Activated CD4-positive, alpha-beta T cell treated with anti-CD3 and anti-CD28 coated beads, Interleukin-2, amount 10 ng/mL, durations not matched to agents 7 days and 5 days (primary cell): ENCODE data around the gene CFAP157. TPM values are rescaled to one million over a fixed set of nuclear protein-coding genes. Genes with fewer than 3 reads are reported as not detected.

Experiments
- CTCF ChIA-PET: fragments of 350-600 bp; sonication (Branson Sonifier 250); formaldehyde crosslinking; loops from one replicate; lab custom pipeline; 2021; ENCODE audit warnings: antibody characterized with exemption; lab: Charles Lee
- POLR2A ChIA-PET: fragments of 350-600 bp; sonication (Branson Sonifier 250); formaldehyde crosslinking; loops from one replicate; lab custom pipeline; 2021; ENCODE audit warnings: antibody characterized with exemption; lab: Charles Lee
- DNase-seq: peaks from one replicate; pipeline ENCODE4 v3.0.0-alpha.2; 2020
- H3K27ac Mint-ChIP-seq: one replicate; pipeline ENCODE4 v1.8.0; 2021; ENCODE audit warnings: mild to moderate bottlenecking, moderate library complexity, mixed read lengths
- H3K27me3 Mint-ChIP-seq: one replicate; pipeline ENCODE4 v1.8.0; 2021; ENCODE audit warnings: mixed read lengths
- H3K36me3 Mint-ChIP-seq: one replicate; pipeline ENCODE4 v1.8.0; 2021; ENCODE audit warnings: low read depth, mixed read lengths
- H3K4me1 Mint-ChIP-seq: one replicate; pipeline ENCODE4 v1.8.0; 2021; ENCODE audit warnings: mixed read lengths
- H3K4me3 Mint-ChIP-seq: one replicate; pipeline ENCODE4 v1.8.0; 2021; ENCODE audit warnings: mild to moderate bottlenecking, moderate library complexity, mixed read lengths
- H3K9me3 Mint-ChIP-seq: one replicate; pipeline ENCODE4 v1.8.0; 2021; ENCODE audit warnings: mixed read lengths
- total RNA-seq, 2 experiments: library from RNA; stranded (reverse); gene quantifications; one replicate each; pipeline ENCODE4 v1.2.3, GENCODE V29; 2021

CFAP157 gene
- total RNA-seq, 2 experiments from 2014 or later: not detected

DNA sequence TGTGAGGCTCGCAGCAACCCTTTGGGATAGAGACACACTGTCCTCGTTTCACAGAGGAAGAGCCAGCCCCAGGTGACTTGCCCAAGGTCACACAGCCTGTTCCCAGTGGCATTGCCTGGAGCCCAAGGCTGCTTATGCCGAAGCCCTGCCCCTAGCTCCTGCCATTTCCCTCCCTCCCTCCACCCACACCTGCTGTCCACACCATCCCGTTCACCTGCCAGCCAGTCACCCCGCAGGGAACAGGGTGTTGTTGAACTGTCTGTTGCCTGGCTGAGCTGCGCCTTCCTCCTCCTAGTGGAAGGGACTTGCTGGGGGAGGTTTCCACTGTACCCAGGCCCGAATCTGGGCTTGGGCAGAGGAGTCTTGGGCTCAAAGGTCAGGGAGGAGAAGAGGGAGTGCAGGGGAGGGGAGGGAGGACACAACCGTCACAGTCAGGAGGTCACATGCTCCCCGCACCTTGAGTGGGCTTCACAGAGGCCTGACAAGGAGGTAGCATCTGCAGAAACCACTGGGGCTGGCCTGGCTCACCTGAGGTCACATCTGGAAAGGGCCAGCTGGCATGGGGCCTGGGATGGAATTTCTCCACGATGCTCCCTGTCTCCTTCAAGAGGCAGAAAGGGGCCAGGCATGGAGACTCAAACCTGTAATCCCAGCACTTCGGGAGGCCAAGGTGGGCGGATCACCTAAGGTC is 15.4 kb downstream of the CFAP157 start:
- no peaks in the 10 kb centered on the region for H3K9me3 Mint-ChIP-seq
- no peak overlapping the region for H3K4me3 Mint-ChIP-seq
- H3K36me3 Mint-ChIP-seq: no peaks in the 10 kb centered on the region
- ChIA-PET CTCF (interaction anchor here (1.3 to 1.5 kb wide), 2 partner anchors 12 to 148 kb away, joined by 3 to 5 read pairs; partner anchors contain the start of gene TOR2A), POLR2A (interaction anchor here (0.7 kb wide), 1 partner anchor 161 kb away, joined by 3 read pairs; no protein-coding TSS in a partner anchor)
- peaks cover 21% of the 10 kb centered on the region for H3K4me1 Mint-ChIP-seq
- H3K27me3 Mint-ChIP-seq: no peaks in the 10 kb centered on the region
- no peak for DNase-seq
- no peak overlapping the region for H3K27ac Mint-ChIP-seq

DNA sequence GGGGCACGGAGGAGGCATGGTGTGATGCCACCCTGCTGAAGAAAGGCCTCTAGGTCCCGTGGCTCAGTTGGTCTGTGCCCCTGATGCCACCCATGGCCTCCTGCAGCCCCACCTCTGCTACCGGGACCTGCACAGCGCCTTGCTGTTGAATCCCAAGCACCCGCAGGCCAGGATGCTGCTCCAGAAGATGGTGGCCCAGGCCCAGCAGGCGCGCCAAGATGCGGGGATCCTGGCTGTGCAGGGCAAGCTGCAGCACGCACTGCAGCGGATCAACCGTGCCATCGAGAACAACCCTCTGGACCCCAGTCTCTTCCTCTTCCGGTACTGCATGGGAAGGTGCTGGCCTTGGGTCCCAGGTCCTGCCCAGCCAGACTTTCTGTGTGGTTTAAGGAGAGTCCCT is 16.2 kb downstream of the CFAP157 start:
- H3K27ac Mint-ChIP-seq: no peak overlapping the region
- no peak overlapping the region for H3K4me3 Mint-ChIP-seq
- no peaks in the 10 kb centered on the region for H3K36me3 Mint-ChIP-seq
- H3K27me3 Mint-ChIP-seq: no peaks in the 10 kb centered on the region
- DNase-seq: no peak
- peaks cover 21% of the 10 kb centered on the region for H3K4me1 Mint-ChIP-seq
- POLR2A ChIA-PET: no interaction called here
- no peaks in the 10 kb centered on the region for H3K9me3 Mint-ChIP-seq
- CTCF ChIA-PET: interaction anchor here (1.5 kb wide), 1 partner anchor 12 kb away, joined by 5 read pairs; the partner anchor contains the start of gene TOR2A

DNA sequence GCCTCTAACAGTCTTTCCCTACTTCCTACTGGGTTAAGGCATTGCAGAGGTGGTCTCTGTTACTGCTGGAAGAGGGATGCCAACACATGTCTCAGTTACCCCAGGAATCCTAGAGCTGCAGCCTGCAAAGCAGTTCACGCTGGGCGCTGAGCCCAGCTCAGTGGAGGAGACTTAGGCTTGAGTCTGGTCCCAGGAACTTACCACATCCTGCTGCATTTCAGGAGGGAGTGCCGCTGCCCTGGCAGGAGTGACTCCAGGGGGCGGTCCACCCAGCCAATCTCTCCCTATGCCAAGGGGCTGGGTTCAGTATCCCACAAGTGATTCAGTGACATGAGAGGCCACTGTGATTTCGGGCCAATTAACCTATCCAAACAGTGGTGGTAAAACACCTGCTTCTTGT is 16.7 kb downstream of the CFAP157 start:
- H3K27ac Mint-ChIP-seq: no peak overlapping the region
- POLR2A ChIA-PET: no interaction called here

DNA sequence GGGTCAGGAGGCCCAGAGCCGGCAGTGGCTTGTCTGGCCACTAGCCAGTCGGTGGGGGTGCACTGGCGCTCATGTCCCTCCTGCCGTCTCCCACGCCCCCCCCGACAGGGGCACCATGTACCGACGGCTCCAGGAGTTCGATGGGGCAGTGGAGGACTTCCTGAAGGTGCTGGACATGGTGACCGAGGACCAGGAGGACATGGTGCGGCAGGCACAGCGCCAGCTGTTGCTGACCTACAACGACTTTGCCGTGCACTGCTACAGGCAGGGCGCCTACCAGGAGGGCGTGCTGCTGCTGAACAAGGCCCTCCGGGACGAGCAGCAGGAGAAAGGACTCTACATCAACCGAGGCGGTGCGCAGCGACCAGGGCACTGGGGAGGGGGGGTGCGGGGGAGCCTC is 17.2 kb downstream of the CFAP157 start:
- Mint-ChIP-seq H3K4me1 (peaks cover 21% of the 10 kb centered on the region), H3K9me3 (no peaks in the 10 kb centered on the region), H3K27ac (no peak overlapping the region), H3K36me3 (no peaks in the 10 kb centered on the region), H3K4me3 (no peak overlapping the region), H3K27me3 (no peaks in the 10 kb centered on the region)
- POLR2A ChIA-PET: no interaction called here
- no peak for DNase-seq
- CTCF ChIA-PET: interaction anchor here (0.6 to 3.8 kb wide), 2 partner anchors 11 to 99 kb away, joined by 3 to 18 read pairs; partner anchors contain the start of gene TOR2A

More for the DNA sequence above, 16.7 kb downstream of the CFAP157 start:
- CTCF ChIA-PET: interaction anchor here (3.8 kb wide), 1 partner anchor 12 kb away, joined by 18 read pairs; the partner anchor contains the start of gene TOR2A
- Mint-ChIP-seq H3K4me1 (peaks cover 21% of the 10 kb centered on the region), H3K27me3 (no peaks in the 10 kb centered on the region), H3K36me3 (no peaks in the 10 kb centered on the region), H3K9me3 (no peaks in the 10 kb centered on the region), H3K4me3 (no peak overlapping the region)
- no peak for DNase-seq

- H3K36me3 Mint-ChIP-seq: no peaks in the 10 kb centered on the region
- CTCF ChIA-PET: interaction anchor here (0.6 to 3.8 kb wide), 4 partner anchors 8 to 42 kb away, joined by 3 to 18 read pairs (median 4); partner anchors contain the start of genes PTRH1, TOR2A and TTC16
- H3K27me3 Mint-ChIP-seq: no peaks in the 10 kb centered on the region
- no peaks in the 10 kb centered on the region for H3K9me3 Mint-ChIP-seq
- H3K27ac Mint-ChIP-seq: no peak overlapping the region
- POLR2A ChIA-PET: no interaction called here
- peaks cover 2% of the 10 kb centered on the region for H3K4me1 Mint-ChIP-seq
- no peak overlapping the region for H3K4me3 Mint-ChIP-seq
- DNase-seq: no peak
These were observed 20.1 kb downstream of the CFAP157 start for GRCh38 chr9:127726871-127727270.

DNA sequence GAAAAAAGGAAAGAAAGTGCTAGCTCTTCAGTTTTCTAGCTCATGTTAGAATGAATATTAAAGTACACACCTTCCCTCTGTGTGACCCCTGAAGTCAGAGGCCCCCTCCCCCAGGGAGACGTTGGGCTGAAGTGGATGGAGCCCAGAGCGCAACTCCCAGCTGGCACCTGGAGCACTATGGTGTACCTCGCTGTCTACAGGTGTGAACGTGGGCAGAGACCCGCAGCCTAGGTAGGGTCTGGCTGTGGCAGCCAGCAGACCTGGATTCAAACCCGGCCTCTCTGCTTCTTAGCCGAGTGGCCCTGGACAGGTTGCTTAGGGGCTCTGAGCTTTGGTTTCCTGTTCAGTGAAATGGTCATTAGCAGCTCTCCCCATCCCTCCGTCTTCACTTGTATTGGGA is 22.0 kb downstream of the CFAP157 start:
- CTCF ChIA-PET: interaction anchor here (1.0 to 1.3 kb wide), 5 partner anchors 35 to 192 kb away, joined by 3 to 5 read pairs (median 4); no protein-coding TSS in a partner anchor
- Mint-ChIP-seq H3K27me3 (no peaks in the 10 kb centered on the region), H3K4me1 (peaks cover 4% of the 10 kb centered on the region), H3K9me3 (no peaks in the 10 kb centered on the region), H3K27ac (no peak overlapping the region), H3K36me3 (no peaks in the 10 kb centered on the region), H3K4me3 (no peak overlapping the region)
- POLR2A ChIA-PET: no interaction called here
- DNase-seq: no peak

- no peak overlapping the region for H3K27ac Mint-ChIP-seq
- no peak overlapping the region for H3K4me3 Mint-ChIP-seq
- DNase-seq: no peak
- H3K4me1 Mint-ChIP-seq: peaks cover 12% of the 10 kb centered on the region
- H3K36me3 Mint-ChIP-seq: no peaks in the 10 kb centered on the region
- no peaks in the 10 kb centered on the region for H3K27me3 Mint-ChIP-seq
- CTCF ChIA-PET: interaction anchor here (0.6 to 1.4 kb wide), 7 partner anchors 15 to 191 kb away, joined by 3 to 5 read pairs (median 4); no protein-coding TSS in a partner anchor
- H3K9me3 Mint-ChIP-seq: no peaks in the 10 kb centered on the region
- POLR2A ChIA-PET: no interaction called here
These were observed 22.9 kb downstream of the CFAP157 start for GRCh38 chr9:127729522-127730256.

GRCh38 chr9:127730262-127730661 is 23.5 kb downstream of the CFAP157 start:
- Mint-ChIP-seq H3K36me3 (no peaks in the 10 kb centered on the region), H3K9me3 (no peaks in the 10 kb centered on the region), H3K4me3 (no peak overlapping the region), H3K27ac (no peak overlapping the region), H3K4me1 (peaks cover 13% of the 10 kb centered on the region), H3K27me3 (no peaks in the 10 kb centered on the region)
- no peak for DNase-seq
- CTCF ChIA-PET: interaction anchor here (0.6 to 1.4 kb wide), 3 partner anchors 16 to 55 kb away, joined by 3 to 5 read pairs (median 4); no protein-coding TSS in a partner anchor
- POLR2A ChIA-PET: no interaction called here

DNA sequence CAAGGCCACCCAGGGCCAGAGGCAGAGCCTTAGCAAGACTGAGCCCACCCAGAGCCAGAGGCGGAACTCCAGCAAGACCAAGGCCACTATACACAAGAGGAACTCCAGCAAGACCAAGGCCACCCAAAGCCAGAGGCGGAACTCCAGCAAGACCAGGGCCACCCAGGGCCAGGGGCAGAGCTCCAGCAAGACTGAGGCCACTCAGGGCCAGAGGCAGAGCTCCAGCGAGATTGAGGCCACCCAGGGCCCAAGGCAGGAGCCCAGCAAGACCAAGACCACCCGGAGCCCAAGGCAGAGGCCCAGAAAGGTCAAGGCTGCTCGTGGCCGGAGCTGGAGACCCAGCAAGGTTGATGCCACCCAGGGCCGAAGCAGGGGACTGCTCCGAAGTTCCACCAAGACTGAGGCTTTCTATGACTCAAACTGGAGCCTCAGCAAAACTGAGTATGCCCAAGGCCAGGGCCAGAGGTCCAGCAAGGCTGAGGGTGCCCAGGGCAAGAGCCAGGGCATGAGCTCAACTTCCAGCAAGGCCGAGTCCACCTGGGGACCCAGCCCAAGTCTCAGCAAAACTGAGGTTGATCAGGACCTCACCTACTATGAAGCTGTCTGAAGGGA is 24.1 kb downstream of the CFAP157 start:
- Mint-ChIP-seq H3K36me3 (no peaks in the 10 kb centered on the region), H3K9me3 (no peaks in the 10 kb centered on the region), H3K27me3 (no peaks in the 10 kb centered on the region), H3K4me3 (no peak overlapping the region), H3K4me1 (peaks cover 18% of the 10 kb centered on the region), H3K27ac (no peak overlapping the region)
- CTCF ChIA-PET: interaction anchor here (0.8 to 1.4 kb wide), 2 partner anchors 17 to 62 kb away, joined by 3 to 4 read pairs; no protein-coding TSS in a partner anchor
- no peak for DNase-seq
- POLR2A ChIA-PET: no interaction called here

DNA sequence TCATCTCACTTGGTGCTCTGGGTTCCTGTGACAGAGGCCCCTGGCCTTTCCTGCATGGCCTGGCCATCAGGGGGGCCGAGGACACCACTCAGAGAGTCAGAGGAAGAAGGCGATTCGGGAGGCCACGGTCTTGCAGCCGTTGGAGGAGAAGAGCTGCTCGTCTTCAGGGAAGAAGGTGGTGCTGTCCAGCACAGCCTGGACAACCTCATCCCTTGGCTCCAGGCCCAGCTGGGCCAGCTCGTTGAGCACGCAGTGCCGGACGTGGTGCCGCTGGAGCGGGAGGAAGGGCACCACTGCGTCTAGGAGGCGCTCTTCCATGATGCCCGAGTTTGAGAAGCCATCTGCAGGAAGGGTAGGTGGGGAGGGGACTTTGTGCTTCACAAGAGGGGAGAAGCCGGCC is 25.1 kb downstream of the CFAP157 start:
- Mint-ChIP-seq H3K4me1 (peaks cover 24% of the 10 kb centered on the region), H3K4me3 (no peak overlapping the region), H3K27me3 (no peaks in the 10 kb centered on the region), H3K27ac (no peak overlapping the region), H3K9me3 (no peaks in the 10 kb centered on the region), H3K36me3 (peaks cover under 1% of the 10 kb centered on the region)
- DNase-seq: no peak
- ChIA-PET POLR2A (no interaction called here), CTCF (no interaction called here)

DNA sequence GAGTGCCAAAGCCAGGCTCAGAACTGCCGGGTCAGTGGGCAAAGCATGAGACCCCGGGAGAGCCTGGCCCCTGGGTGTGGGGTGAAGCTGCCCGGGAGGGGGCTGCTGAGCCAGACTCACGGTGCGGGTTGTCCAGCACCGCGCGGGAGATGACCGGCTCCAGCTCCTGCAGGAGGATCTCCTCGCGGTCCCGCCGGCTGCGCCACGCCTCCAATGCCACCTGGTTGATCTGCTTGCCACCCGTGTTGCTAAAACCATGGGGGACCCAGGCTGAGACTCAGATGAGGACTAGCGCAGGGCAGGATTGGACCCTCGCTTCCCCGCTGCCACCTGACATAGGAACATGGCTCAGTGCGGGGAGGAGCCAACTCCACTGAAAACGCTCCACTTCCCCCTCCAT is 25.7 kb downstream of the CFAP157 start:
- no peaks in the 10 kb centered on the region for H3K27me3 Mint-ChIP-seq
- peaks cover 4% of the 10 kb centered on the region for H3K36me3 Mint-ChIP-seq
- H3K27ac Mint-ChIP-seq: no peak overlapping the region
- no peak overlapping the region for H3K4me3 Mint-ChIP-seq
- H3K9me3 Mint-ChIP-seq: no peaks in the 10 kb centered on the region
- no peak for DNase-seq
- peaks cover 27% of the 10 kb centered on the region for H3K4me1 Mint-ChIP-seq
- ChIA-PET POLR2A (no interaction called here), CTCF (no interaction called here)

GRCh38 chr9:127733614-127734013 is 26.8 kb downstream of the CFAP157 start:
- Mint-ChIP-seq H3K4me3 (peak overlapping the region; percentile 82), H3K9me3 (no peaks in the 10 kb centered on the region), H3K4me1 (peaks cover 27% of the 10 kb centered on the region), H3K27me3 (no peaks in the 10 kb centered on the region), H3K27ac (peak overlapping the region; percentile 39), H3K36me3 (peaks cover 12% of the 10 kb centered on the region)
- CTCF ChIA-PET: interaction anchor here (0.5 to 3.0 kb wide), 18 partner anchors 11 to 213 kb away, joined by 3 to 31 read pairs (median 10); partner anchors contain the start of genes CDK9, PIP5KL1, PTRH1 and ST6GALNAC4
- POLR2A ChIA-PET: no interaction called here
- no peak for DNase-seq
